ENCODE measurements around the gene SAP30BP.

DNA sequence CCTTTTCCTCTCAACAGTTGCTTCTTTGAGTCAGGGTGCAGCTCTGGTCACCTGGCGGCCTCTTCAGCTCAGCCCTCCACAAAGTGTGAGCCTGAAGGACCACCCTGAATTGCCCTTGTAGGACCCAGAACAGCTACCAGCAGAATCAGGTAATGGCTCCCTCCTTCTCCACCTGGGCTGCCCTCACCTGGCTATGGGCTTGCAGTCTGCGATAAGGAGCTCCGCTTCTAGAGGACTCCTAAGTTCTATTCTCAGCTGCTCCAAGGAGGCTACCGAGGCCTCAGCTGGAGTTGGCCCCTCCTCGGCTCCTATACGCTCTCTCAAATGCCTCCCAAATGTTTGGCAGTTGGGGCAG is 20.5 kb upstream of the SAP30BP start:
- no peak for TF ChIP-seq TEAD4 (IDR thresholded peaks at IDR 0.05; ENCODE audit: low read depth, low read length)
- TF ChIP-seq RAD21 (IDR thresholded peaks at IDR 0.05 in 1 of 2, conservative IDR thresholded peaks at IDR 0.05 in 1 of 2; ENCODE audit: low read depth in 2 of 2, low read length in 2 of 2), result no peak
- TF ChIP-seq, protein P1, sequence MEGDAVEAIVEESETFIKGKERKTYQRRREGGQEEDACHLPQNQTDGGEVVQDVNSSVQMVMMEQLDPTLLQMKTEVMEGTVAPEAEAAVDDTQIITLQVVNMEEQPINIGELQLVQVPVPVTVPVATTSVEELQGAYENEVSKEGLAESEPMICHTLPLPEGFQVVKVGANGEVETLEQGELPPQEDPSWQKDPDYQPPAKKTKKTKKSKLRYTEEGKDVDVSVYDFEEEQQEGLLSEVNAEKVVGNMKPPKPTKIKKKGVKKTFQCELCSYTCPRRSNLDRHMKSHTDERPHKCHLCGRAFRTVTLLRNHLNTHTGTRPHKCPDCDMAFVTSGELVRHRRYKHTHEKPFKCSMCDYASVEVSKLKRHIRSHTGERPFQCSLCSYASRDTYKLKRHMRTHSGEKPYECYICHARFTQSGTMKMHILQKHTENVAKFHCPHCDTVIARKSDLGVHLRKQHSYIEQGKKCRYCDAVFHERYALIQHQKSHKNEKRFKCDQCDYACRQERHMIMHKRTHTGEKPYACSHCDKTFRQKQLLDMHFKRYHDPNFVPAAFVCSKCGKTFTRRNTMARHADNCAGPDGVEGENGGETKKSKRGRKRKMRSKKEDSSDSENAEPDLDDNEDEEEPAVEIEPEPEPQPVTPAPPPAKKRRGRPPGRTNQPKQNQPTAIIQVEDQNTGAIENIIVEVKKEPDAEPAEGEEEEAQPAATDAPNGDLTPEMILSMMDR (IDR thresholded peaks at IDR 0.05; ENCODE audit: control extremely low read depth in 1 of 3, insufficient read depth in 1 of 3, low read depth in 1 of 3, low read length in 3 of 3), result no peak
- no peak for TF ChIP-seq EZH2 (IDR thresholded peaks at IDR 0.05; ENCODE audit: low read depth, low read length, severe bottlenecking)
- no peak for TF ChIP-seq CEBPB (IDR thresholded peaks at IDR 0.05; ENCODE audit: low read depth, low read length)
- no peak for TF ChIP-seq BACH1 (IDR thresholded peaks at IDR 0.05; ENCODE audit: low read length)
- TF ChIP-seq SP4 (IDR thresholded peaks at IDR 0.05; ENCODE audit: low read length), result no peak
- TF ChIP-seq POLR2A (IDR thresholded peaks at IDR 0.05; ENCODE audit: control extremely low read depth in 1 of 2, low read depth in 2 of 2, low read length in 2 of 2), result no peak
- TF ChIP-seq, protein P2, sequence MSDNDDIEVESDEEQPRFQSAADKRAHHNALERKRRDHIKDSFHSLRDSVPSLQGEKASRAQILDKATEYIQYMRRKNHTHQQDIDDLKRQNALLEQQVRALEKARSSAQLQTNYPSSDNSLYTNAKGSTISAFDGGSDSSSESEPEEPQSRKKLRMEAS (IDR thresholded peaks at IDR 0.05), result no peak
- no peak for TF ChIP-seq RFX5 (IDR thresholded peaks at IDR 0.05; ENCODE audit: borderline replicate concordance, low read depth, low read length)
- no peak for TF ChIP-seq BRCA1 (IDR thresholded peaks at IDR 0.05; ENCODE audit: low read depth, low read length)
- TF ChIP-seq, protein P3, sequence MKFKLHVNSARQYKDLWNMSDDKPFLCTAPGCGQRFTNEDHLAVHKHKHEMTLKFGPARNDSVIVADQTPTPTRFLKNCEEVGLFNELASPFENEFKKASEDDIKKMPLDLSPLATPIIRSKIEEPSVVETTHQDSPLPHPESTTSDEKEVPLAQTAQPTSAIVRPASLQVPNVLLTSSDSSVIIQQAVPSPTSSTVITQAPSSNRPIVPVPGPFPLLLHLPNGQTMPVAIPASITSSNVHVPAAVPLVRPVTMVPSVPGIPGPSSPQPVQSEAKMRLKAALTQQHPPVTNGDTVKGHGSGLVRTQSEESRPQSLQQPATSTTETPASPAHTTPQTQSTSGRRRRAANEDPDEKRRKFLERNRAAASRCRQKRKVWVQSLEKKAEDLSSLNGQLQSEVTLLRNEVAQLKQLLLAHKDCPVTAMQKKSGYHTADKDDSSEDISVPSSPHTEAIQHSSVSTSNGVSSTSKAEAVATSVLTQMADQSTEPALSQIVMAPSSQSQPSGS (IDR thresholded peaks at IDR 0.05; ENCODE audit: low read length), result no peak

Data from H1 (cell line).